OCI-LY7 (cell line): ENCODE data around the gene SRP68. TPM values are rescaled to one million over a fixed set of nuclear protein-coding genes. Genes with fewer than 3 reads are reported as not detected.

Source experiments
- BruUV-seq: library from RNA; stranded (reverse); fragments of 400-500 nt; replicated peaks from 2 replicates; lab custom pipeline; 2021; lab: Mats Ljungman, UMichigan
- CTCF ChIA-PET: fragments of 300-600 bp; sonication (Branson Sonifier 250); formaldehyde crosslinking; loops from one replicate; lab custom pipeline; 2022; ENCODE audit warnings: antibody characterized with exemption; ENCODE audit not compliant: unreplicated experiment; lab: Charles Lee
- POLR2A ChIA-PET: fragments of 300-600 bp; sonication (Branson Sonifier 250); formaldehyde crosslinking; loops from one replicate; lab custom pipeline; 2022; ENCODE audit warnings: antibody characterized with exemption; lab: Charles Lee
- DNase-seq: peaks from one replicate; pipeline ENCODE4 v3.0.0-alpha.2; 2015; ENCODE audit warnings: low spot score
- H2AFZ ChIP-seq: fragments of 200-600 bp; sonication (generic), shearing (Covaris generic); 2 replicates; pipeline ENCODE4 v1.6.1; 2014; ENCODE audit warnings: mild to moderate bottlenecking, antibody characterized with exemption, low read length, moderate library complexity
- H3K27ac ChIP-seq: fragments of 200-600 bp; sonication (generic); 2 replicates; pipeline ENCODE4 v1.5.1; 2014; ENCODE audit warnings: mixed run types, low read depth, mild to moderate bottlenecking, moderate library complexity, low read length, inconsistent platforms; ENCODE audit not compliant: poor library complexity, severe bottlenecking
- H3K36me3 ChIP-seq: fragments of 200-600 bp; sonication (generic); 2 replicates; pipeline ENCODE4 v1.6.1; 2014; ENCODE audit warnings: mild to moderate bottlenecking, antibody characterized with exemption, low read length, moderate library complexity, mixed read lengths; ENCODE audit not compliant: insufficient read depth
- H3K4me1 ChIP-seq: fragments of 200-600 bp; sonication (generic); 2 replicates; pipeline ENCODE4 v1.5.1; 2014; ENCODE audit warnings: mild to moderate bottlenecking, low read length; ENCODE audit not compliant: insufficient read depth, poor library complexity, severe bottlenecking
- H3K4me2 ChIP-seq: fragments of 200-600 bp; sonication (generic); 2 replicates; pipeline ENCODE4 v1.6.1; 2014; ENCODE audit warnings: mild to moderate bottlenecking, low read length
- H3K4me3 ChIP-seq: fragments of 200-600 bp; sonication (generic); 2 replicates; pipeline ENCODE4 v1.5.1; 2014; ENCODE audit warnings: mild to moderate bottlenecking, low read depth, low read length; ENCODE audit not compliant: poor library complexity, severe bottlenecking
- H3K79me2 ChIP-seq: fragments of 200-600 bp; sonication (generic); 2 replicates; pipeline ENCODE4 v1.6.1; 2016; ENCODE audit warnings: low read depth, mild to moderate bottlenecking, low read length, moderate library complexity, mixed read lengths; ENCODE audit not compliant: insufficient read depth
- H3K9me2 ChIP-seq: fragments of 200-600 bp; sonication (generic); 2 replicates; pipeline ENCODE4 v1.6.1; 2016; ENCODE audit warnings: mild to moderate bottlenecking, low read length, mixed read lengths; ENCODE audit not compliant: insufficient read depth
- H3K9me3 ChIP-seq: fragments of 200-600 bp; sonication (generic); 2 replicates; pipeline ENCODE4 v1.6.1; 2014; ENCODE audit warnings: mild to moderate bottlenecking, mixed run types, low read length, mixed read lengths
- H4K20me1 ChIP-seq: fragments of 200-600 bp; sonication (generic); 2 replicates; pipeline ENCODE4 v1.6.1; 2014; ENCODE audit warnings: mild to moderate bottlenecking, antibody characterized with exemption, low read length, moderate library complexity, mixed read lengths; ENCODE audit not compliant: insufficient read depth
- CTCF ChIP-seq: fragments of 200-600 bp; sonication (generic); conservative IDR thresholded peaks from 2 replicates; pipeline ENCODE4 v1.5.1; 2014; ENCODE audit warnings: mild to moderate bottlenecking, antibody characterized with exemption, low read length, moderate library complexity, mixed read lengths
- EZH2phosphoT487 ChIP-seq: fragments of 200-600 bp; sonication (generic); IDR thresholded peaks from 2 replicates; pipeline ENCODE4 v1.6.1; 2018; ENCODE audit warnings: low read depth, borderline replicate concordance, mild to moderate bottlenecking, mixed run types, antibody characterized with exemption, low read length, moderate library complexity, mixed read lengths
- intact Hi-C: fragments of 100-400 bp; cut with micrococcal nuclease; formaldehyde crosslinking; loops from one replicate; pipeline ENCODE4 v1.10.0; 2022; ENCODE audit not compliant: unreplicated experiment
- total RNA-seq, 2 experiments: library from RNA; depleted of rRNA in 1 of 2; stranded (reverse); fragments of >200 nt in 1 of 2; shearing (Covaris generic) in 1 of 2; gene quantifications; 2 replicates each; pipeline ENCODE4 v1.2.3, GENCODE V29; 2014 to 2022

Gene SRP68
- total RNA-seq, 2 experiments from 2014 or later: 54.0 to 200 TPM

DNA sequence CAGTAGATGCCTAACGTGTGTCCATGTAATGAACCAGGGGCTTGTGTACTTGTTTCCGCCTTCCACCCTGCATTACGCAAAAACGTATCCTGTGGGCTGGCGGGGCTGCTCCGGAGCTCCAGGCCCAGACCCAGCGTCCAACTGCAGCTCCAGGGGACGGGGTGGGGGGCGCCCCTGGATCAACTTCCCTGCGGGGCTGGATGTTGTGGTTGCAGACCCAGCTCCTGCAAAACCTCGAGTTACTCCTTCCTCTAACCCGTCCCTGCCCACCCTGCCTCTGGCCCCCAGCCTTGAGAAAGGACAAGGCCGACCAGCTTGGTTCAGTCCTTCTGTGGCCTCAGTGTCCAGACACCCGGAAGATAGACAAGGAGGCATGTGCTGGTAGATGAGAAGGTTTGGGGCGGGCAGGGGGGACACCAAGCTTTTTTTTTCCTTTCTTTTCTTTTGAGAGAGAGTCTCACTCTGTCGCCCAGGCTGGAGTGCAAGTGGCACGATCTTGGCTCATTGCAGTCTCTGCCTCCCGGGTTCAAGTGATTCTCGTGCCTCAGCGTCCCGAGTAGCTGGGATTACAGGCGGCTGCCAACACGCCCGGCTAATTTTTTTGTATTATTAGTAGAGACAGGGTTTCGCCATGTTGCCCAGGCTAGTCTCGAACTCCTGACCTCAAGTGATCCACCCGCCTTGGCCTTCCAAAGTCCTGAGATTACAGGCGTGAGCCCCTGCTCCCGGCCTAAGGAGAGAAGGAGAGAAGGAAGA lies 32.0 kb upstream of the SRP68 start:
- BruUV-seq: TSS peak; percentile 99
- intact Hi-C loops: loop anchor here (10.0 kb wide), 1 partner anchor 200 kb away; the partner anchor contains the start of gene MRPL38
- peaks cover 26% of the 10 kb centered on the region for H3K36me3 ChIP-seq
- H3K9me2 ChIP-seq: no peaks in the 10 kb centered on the region
- no peaks in the 10 kb centered on the region for H3K9me3 ChIP-seq
- peak overlapping the region; percentile 79 for H3K4me3 ChIP-seq
- peak overlapping the region; percentile 80 for H2AFZ ChIP-seq
- ChIA-PET CTCF (interaction anchor here (0.5 to 1.6 kb wide), 5 partner anchors 85 to 479 kb away, joined by 3 to 10 read pairs (median 5); no protein-coding TSS in a partner anchor), POLR2A (interaction anchor here (0.6 to 2.5 kb wide), 10 partner anchors 16 to 441 kb away, joined by 3 to 12 read pairs (median 4); no protein-coding TSS in a partner anchor)
- H3K4me1 ChIP-seq: peaks cover 29% of the 10 kb centered on the region
- peak overlapping the region; percentile 90 for H3K4me2 ChIP-seq
- H3K27ac ChIP-seq: peak overlapping the region; percentile 32
- H4K20me1 ChIP-seq: no peaks in the 10 kb centered on the region
- H3K79me2 ChIP-seq: peaks cover 10% of the 10 kb centered on the region; the same call in 1 of the 2 replicates
- no peak for DNase-seq
- TF ChIP-seq CTCF (no peak), EZH2phosphoT487 (no peak)

DNA sequence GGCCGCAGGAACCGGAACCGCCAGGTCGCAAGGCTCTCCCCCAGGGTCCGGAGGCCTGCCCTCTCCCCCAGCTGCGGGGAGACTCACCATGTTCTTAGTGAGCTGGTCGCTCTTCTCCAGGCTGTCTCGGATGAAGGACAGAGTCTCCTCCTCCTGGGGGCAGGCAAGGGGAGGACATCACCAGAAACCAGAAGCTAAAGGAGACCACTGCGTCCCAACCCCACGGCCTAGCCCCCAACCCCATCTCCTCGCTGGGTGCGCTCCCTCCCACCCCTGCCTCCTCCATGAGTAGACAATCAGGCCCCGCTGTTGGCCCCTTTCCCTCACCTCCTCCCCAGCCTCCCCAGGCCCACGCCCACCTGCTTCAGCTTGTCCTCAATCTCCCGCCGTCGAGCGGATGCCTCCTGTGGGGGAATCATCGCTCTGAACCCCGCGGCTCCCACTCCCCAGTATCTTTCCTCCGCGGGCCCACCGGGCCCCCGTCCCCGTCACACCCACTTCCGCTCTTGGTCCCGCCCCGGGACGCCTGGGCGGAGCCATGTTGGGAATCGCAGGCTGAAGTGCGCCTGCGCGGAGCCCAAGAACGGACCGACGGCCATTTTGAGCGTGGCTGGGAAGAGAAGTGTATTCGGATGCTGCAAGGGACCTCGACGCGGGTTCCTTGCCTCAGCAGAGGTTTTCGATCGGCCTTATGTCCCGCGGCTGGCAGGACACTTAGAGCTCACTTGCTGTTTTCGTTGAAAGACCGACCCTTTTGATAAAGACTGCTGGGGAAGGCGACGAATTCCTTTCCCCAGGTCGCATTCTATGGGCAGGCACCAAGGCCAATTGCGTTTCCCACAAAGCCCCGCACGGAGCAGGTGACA lies 31.2 kb upstream of the SRP68 start, which contains the start of gene EXOC7:
EXOC7 (minus strand) TSS at position 514 of the 866 bp plus-strand sequence; CDS start at position 419, 95 bp downstream.
- Histone ChIP-seq H3K27ac (peak within 1 kb of the TSS; percentile 32), H3K36me3 (peaks cover 33% of the 10 kb centered on the region), H3K4me1 (peaks cover 29% of the 10 kb centered on the region), H3K79me2 (peaks cover 10% of the 10 kb centered on the region; the same call in 1 of the 2 replicates), H3K4me3 (peak within 1 kb of the TSS; percentile 79), H3K4me2 (peak within 1 kb of the TSS; percentile 90), H3K9me2 (no peaks in the 10 kb centered on the region), H2AFZ (peak within 1 kb of the TSS; percentile 80), H4K20me1 (no peaks in the 10 kb centered on the region), H3K9me3 (no peaks in the 10 kb centered on the region)
- intact Hi-C loops: loop anchor here (1.0 to 10.0 kb wide), 2 partner anchors 89 to 199 kb away; partner anchors contain the start of gene MRPL38
- TF ChIP-seq CTCF: no peak
- TF ChIP-seq EZH2phosphoT487: no peak
- no TSS peak for BruUV-seq
- peak; percentile 99 for DNase-seq
- POLR2A ChIA-PET: interaction anchor here (0.6 to 2.5 kb wide), 13 partner anchors 15 to 440 kb away, joined by 3 to 12 read pairs (median 4); partner anchors contain the start of gene WBP2
- CTCF ChIA-PET: interaction anchor here (0.5 to 1.6 kb wide), 7 partner anchors 84 to 365 kb away, joined by 3 to 10 read pairs (median 4); no protein-coding TSS in a partner anchor
